ENCODE data around the gene TMEM86A.

Gene TMEM86A

DNA sequence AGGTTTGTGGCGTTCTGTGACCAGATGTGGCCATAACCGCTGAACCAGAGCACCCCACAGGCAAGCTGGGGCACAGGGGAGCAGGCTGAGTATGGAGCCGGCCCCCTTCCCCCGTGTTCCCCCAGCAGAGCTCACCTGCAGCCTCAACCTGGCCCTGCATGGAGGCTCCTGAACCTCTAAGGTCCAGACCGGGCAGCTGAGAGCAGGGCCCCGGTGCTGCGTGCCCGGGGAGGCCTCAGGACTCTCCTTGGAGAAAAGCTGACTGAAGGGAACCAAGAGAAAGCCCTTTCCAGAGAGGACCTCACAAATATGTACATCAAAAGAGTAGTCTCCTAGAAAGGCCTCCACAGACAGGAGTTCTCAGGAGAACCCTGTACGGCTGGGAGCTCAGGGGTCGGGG is 44.8 kb downstream of the TMEM86A start:
- no peak overlapping the region for H2AFZ ChIP-seq (ENCODE audit: insufficient read depth, low read length, poor library complexity)
- no peaks in the 10 kb centered on the region for H3K9me3 ChIP-seq (ENCODE audit: insufficient read depth, low read depth, low read length)
- H4K12ac ChIP-seq (ENCODE audit: low read depth, low read length): no peak overlapping the region
- H3K27me3 ChIP-seq (ENCODE audit: insufficient read depth, low read length): no peaks in the 10 kb centered on the region
- no peak overlapping the region for H4K91ac ChIP-seq (ENCODE audit: low read depth, low read length)
- no peak overlapping the region for H2BK120ac ChIP-seq (ENCODE audit: insufficient read depth, low read length, poor library complexity)
- WGBS (ENCODE audit: extremely low coverage, insufficient coverage, insufficient read length): no CpG with 5 or more reads among the region's 10 CpGs
- H2AK5ac ChIP-seq (ENCODE audit: low read length): no peak overlapping the region
- H3K4ac ChIP-seq (ENCODE audit: low read depth, low read length): no peak overlapping the region
- H3K27ac ChIP-seq (ENCODE audit: low read depth, low read length): no peak overlapping the region
- H3K18ac ChIP-seq (ENCODE audit: low read length): no peak overlapping the region
- no peaks in the 10 kb centered on the region for H3K36me3 ChIP-seq (ENCODE audit: control insufficient read depth in 1 of 2, insufficient read depth in 2 of 2, low read length in 2 of 2)
- DNase-seq: no peak
- H3K23ac ChIP-seq (ENCODE audit: low read length): no peak overlapping the region
- no peak overlapping the region for H3K4me3 ChIP-seq (ENCODE audit: low read depth, low read length)
- H3K4me2 ChIP-seq (ENCODE audit: low read length): no peak overlapping the region
- H4K8ac ChIP-seq (ENCODE audit: low read depth, low read length): no peak overlapping the region
- H3K79me1 ChIP-seq (ENCODE audit: low read length): no peaks in the 10 kb centered on the region
- no peak overlapping the region for H2BK5ac ChIP-seq (ENCODE audit: low read depth, low read length, poor library complexity)
- H3K9ac ChIP-seq (ENCODE audit: low read length): no peak overlapping the region
- no peak overlapping the region for H2BK12ac ChIP-seq (ENCODE audit: low read length)
- no peaks in the 10 kb centered on the region for H3K4me1 ChIP-seq (ENCODE audit: control insufficient read depth in 1 of 2, insufficient read depth in 2 of 2, low read length in 2 of 2)
- no peaks in the 10 kb centered on the region for H3K79me2 ChIP-seq (ENCODE audit: control insufficient read depth, insufficient read depth, low read length, poor library complexity)
- no peak overlapping the region for H3K14ac ChIP-seq (ENCODE audit: low read length)

DNA sequence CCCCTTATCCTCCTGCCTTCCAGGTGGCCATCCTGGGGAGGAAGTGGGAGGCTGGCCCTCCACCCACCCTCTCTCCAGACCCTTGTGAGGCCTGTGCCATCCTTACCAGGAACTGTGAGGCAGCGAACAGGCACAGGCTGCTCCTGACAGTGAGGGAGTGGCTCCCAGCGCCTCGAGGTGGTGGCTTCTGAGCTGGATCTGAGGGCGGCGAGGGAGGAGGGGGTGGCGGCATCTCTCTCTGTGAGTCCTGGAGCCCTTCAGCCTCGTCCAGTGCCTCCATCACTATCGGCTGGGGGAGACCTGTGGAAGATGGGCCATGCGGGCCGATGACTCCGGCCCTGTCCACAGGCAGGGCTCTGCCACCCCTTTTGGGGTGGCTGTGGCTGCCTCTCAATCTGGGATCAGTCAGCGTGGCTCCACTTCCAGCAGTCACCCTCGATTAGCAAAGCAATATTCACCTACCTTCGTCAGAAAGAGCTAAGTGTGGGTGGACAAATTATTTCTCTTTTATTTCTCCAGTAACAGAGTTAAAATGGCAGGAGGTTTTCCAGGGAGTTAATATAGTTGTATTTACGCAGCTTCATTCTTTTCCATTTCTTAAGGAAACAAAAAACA is 45.4 kb downstream of the TMEM86A start:
- H2AFZ ChIP-seq (ENCODE audit: insufficient read depth, low read length, poor library complexity): no peak overlapping the region

DNA sequence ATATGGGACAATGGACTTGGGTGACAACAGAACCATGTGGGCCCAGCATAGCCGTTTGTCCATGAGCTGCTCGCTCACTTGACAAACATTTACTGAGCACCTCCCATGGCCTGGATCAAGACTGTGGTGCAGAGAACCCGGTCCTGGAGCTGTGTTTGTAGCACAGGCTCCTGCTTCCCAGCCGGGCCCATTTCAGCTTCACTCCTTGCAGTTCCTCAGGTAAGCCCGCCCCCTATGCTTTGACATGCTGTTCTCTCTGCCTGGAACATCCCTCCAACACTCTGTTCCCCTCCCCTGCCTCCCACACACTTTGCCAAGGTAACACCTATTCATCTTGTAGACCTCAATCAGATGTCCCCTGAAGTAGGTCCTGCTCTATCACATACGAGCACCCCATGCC is 46.7 kb downstream of the TMEM86A start:
- Histone ChIP-seq H3K79me1 (ENCODE audit: low read length) (peaks cover 3% of the 10 kb centered on the region), H3K27me3 (ENCODE audit: insufficient read depth, low read length) (no peaks in the 10 kb centered on the region), H3K9ac (ENCODE audit: low read length) (no peak overlapping the region), H3K14ac (ENCODE audit: low read length) (no peak overlapping the region), H3K27ac (ENCODE audit: low read depth, low read length) (no peak overlapping the region), H2BK12ac (ENCODE audit: low read length) (no peak overlapping the region), H3K4ac (ENCODE audit: low read depth, low read length) (no peak overlapping the region), H3K79me2 (ENCODE audit: control insufficient read depth, insufficient read depth, low read length, poor library complexity) (no peaks in the 10 kb centered on the region), H2AK5ac (ENCODE audit: low read length) (no peak overlapping the region), H2AFZ (ENCODE audit: insufficient read depth, low read length, poor library complexity) (no peak overlapping the region), H3K18ac (ENCODE audit: low read length) (no peak overlapping the region), H4K12ac (ENCODE audit: low read depth, low read length) (no peak overlapping the region), H3K23ac (ENCODE audit: low read length) (no peak overlapping the region), H2BK120ac (ENCODE audit: insufficient read depth, low read length, poor library complexity) (no peak overlapping the region), H2BK5ac (ENCODE audit: low read depth, low read length, poor library complexity) (no peak overlapping the region), H3K9me3 (ENCODE audit: insufficient read depth, low read depth, low read length) (no peaks in the 10 kb centered on the region), H4K91ac (ENCODE audit: low read depth, low read length) (no peak overlapping the region), H3K36me3 (ENCODE audit: control insufficient read depth in 1 of 2, insufficient read depth in 2 of 2, low read length in 2 of 2) (no peaks in the 10 kb centered on the region), H3K4me1 (ENCODE audit: control insufficient read depth in 1 of 2, insufficient read depth in 2 of 2, low read length in 2 of 2) (peaks cover 9 to 11% of the 10 kb centered on the region in 2 experiments), H3K4me3 (ENCODE audit: low read depth, low read length) (no peak overlapping the region), H3K4me2 (ENCODE audit: low read length) (no peak overlapping the region), H4K8ac (ENCODE audit: low read depth, low read length) (no peak overlapping the region)
- DNase-seq: no peak
- no CpG with 5 or more reads among the region's 6 CpGs for WGBS (ENCODE audit: extremely low coverage, insufficient coverage, insufficient read length)

More for the DNA sequence above, 45.4 kb downstream of the TMEM86A start:
- Histone ChIP-seq H4K91ac (ENCODE audit: low read depth, low read length) (no peak overlapping the region), H3K36me3 (ENCODE audit: control insufficient read depth in 1 of 2, insufficient read depth in 2 of 2, low read length in 2 of 2) (no peaks in the 10 kb centered on the region), H2BK12ac (ENCODE audit: low read length) (no peak overlapping the region), H3K4me2 (ENCODE audit: low read length) (no peak overlapping the region), H4K8ac (ENCODE audit: low read depth, low read length) (no peak overlapping the region), H4K12ac (ENCODE audit: low read depth, low read length) (no peak overlapping the region), H3K4me1 (ENCODE audit: control insufficient read depth in 1 of 2, insufficient read depth in 2 of 2, low read length in 2 of 2) (peaks cover 0 to 1% of the 10 kb centered on the region in 2 experiments), H3K27me3 (ENCODE audit: insufficient read depth, low read length) (no peaks in the 10 kb centered on the region), H3K9me3 (ENCODE audit: insufficient read depth, low read depth, low read length) (no peaks in the 10 kb centered on the region), H3K4ac (ENCODE audit: low read depth, low read length) (no peak overlapping the region), H3K18ac (ENCODE audit: low read length) (no peak overlapping the region), H3K27ac (ENCODE audit: low read depth, low read length) (no peak overlapping the region), H3K79me2 (ENCODE audit: control insufficient read depth, insufficient read depth, low read length, poor library complexity) (no peaks in the 10 kb centered on the region), H3K23ac (ENCODE audit: low read length) (no peak overlapping the region), H3K9ac (ENCODE audit: low read length) (no peak overlapping the region), H3K79me1 (ENCODE audit: low read length) (no peaks in the 10 kb centered on the region), H2BK120ac (ENCODE audit: insufficient read depth, low read length, poor library complexity) (no peak overlapping the region), H3K4me3 (ENCODE audit: low read depth, low read length) (no peak overlapping the region), H3K14ac (ENCODE audit: low read length) (no peak overlapping the region), H2BK5ac (ENCODE audit: low read depth, low read length, poor library complexity) (no peak overlapping the region), H2AK5ac (ENCODE audit: low read length) (no peak overlapping the region)
- WGBS (ENCODE audit: extremely low coverage, insufficient coverage, insufficient read length): no CpG with 5 or more reads among the region's 15 CpGs
- no peak for DNase-seq

DNA sequence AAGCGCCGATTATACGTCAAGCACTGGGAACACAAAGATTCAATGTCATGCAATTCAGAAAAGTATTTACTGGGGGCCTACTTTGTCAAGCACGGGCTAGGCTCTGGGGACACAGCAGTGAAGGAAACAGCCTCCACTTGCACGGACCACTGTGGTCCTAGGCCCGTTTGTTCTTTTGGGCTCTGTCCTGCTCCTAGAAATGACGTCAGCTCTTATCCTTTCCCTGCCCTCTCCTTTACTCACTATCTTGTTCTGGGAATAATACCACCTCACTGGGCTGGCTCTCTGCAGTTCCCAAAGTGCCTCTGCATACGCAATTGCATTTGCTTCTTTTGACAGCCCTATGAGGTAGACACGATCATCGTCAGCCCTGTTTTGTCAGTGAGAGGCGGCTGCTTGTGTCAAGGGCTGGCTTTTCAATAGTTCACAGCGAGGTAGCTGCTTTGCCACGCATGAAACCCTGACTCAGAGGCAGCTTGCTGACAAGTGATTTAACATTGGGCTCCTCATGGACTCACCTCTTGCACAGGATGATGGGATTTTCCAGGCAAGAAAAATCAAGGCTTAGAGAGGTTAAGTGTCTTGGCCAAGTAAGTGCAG is 50.3 kb downstream of the TMEM86A start:
- H3K4ac ChIP-seq (ENCODE audit: low read depth, low read length): no peak overlapping the region

More for the DNA sequence above, 50.3 kb downstream of the TMEM86A start:
- Histone ChIP-seq H3K79me2 (ENCODE audit: control insufficient read depth, insufficient read depth, low read length, poor library complexity) (no peaks in the 10 kb centered on the region), H3K4me1 (ENCODE audit: control insufficient read depth in 1 of 2, insufficient read depth in 2 of 2, low read length in 2 of 2) (peaks cover 9 to 11% of the 10 kb centered on the region in 2 experiments), H3K79me1 (ENCODE audit: low read length) (peaks cover 3% of the 10 kb centered on the region), H2BK120ac (ENCODE audit: insufficient read depth, low read length, poor library complexity) (no peak overlapping the region), H2AK5ac (ENCODE audit: low read length) (no peak overlapping the region), H2AFZ (ENCODE audit: insufficient read depth, low read length, poor library complexity) (no peak overlapping the region), H4K12ac (ENCODE audit: low read depth, low read length) (no peak overlapping the region), H4K91ac (ENCODE audit: low read depth, low read length) (no peak overlapping the region), H3K23ac (ENCODE audit: low read length) (no peak overlapping the region), H3K9me3 (ENCODE audit: insufficient read depth, low read depth, low read length) (no peaks in the 10 kb centered on the region), H3K27ac (ENCODE audit: low read depth, low read length) (no peak overlapping the region), H3K4me2 (ENCODE audit: low read length) (no peak overlapping the region), H2BK5ac (ENCODE audit: low read depth, low read length, poor library complexity) (no peak overlapping the region), H3K18ac (ENCODE audit: low read length) (no peak overlapping the region), H3K4me3 (ENCODE audit: low read depth, low read length) (no peak overlapping the region), H3K9ac (ENCODE audit: low read length) (no peak overlapping the region), H3K14ac (ENCODE audit: low read length) (no peak overlapping the region), H3K27me3 (ENCODE audit: insufficient read depth, low read length) (no peaks in the 10 kb centered on the region), H3K36me3 (ENCODE audit: control insufficient read depth in 1 of 2, insufficient read depth in 2 of 2, low read length in 2 of 2) (no peaks in the 10 kb centered on the region), H2BK12ac (ENCODE audit: low read length) (no peak overlapping the region), H4K8ac (ENCODE audit: low read depth, low read length) (peak overlapping the region; percentile 29)
- DNase-seq: no peak
- no CpG with 5 or more reads among the region's 13 CpGs for WGBS (ENCODE audit: extremely low coverage, insufficient coverage, insufficient read length)
